HG02571 (cell line): ENCODE measurements around the gene ZRANB3.

Experiments
- ATAC-seq: cut with Tn5 transposase; IDR thresholded peaks from one replicate; pipeline ENCODE4 v1.9.1; 2021; ENCODE audit warnings: mild to moderate bottlenecking, moderate library complexity; ENCODE audit not compliant: unreplicated experiment

Gene ZRANB3

DNA sequence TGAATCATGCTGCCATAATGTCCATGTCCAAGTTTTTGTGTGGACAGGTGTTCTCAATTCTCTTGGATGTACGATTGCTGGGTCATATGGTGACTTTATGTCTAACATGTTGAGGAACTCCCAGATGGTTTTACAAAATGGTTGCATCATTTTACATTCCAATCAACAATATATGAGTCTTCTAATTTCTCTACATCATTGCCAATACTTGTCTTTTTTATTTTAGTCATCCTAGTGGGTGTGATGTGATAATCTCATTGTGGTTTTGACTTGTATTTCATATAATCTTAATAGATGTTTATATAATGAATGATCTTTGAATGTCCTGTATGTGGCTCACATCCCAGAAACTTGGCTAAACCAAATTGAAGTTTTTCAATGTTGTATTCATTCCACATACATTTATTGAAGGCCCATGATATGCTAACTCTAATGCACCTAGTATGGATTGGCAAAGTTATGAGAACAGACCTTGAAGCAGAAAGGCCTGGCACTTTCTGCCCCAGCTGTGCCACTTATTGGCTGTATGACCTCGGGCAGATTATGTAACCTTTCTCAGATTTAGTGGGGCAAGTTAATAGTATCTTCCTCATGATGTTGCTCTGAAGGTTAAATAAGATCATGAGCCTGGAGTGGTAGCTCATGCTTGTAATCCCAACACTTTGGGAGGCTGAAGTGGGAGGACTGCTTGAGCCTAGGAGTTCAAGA, 273.5 kb downstream of the ZRANB3 start:
- ATAC-seq = no peak

DNA sequence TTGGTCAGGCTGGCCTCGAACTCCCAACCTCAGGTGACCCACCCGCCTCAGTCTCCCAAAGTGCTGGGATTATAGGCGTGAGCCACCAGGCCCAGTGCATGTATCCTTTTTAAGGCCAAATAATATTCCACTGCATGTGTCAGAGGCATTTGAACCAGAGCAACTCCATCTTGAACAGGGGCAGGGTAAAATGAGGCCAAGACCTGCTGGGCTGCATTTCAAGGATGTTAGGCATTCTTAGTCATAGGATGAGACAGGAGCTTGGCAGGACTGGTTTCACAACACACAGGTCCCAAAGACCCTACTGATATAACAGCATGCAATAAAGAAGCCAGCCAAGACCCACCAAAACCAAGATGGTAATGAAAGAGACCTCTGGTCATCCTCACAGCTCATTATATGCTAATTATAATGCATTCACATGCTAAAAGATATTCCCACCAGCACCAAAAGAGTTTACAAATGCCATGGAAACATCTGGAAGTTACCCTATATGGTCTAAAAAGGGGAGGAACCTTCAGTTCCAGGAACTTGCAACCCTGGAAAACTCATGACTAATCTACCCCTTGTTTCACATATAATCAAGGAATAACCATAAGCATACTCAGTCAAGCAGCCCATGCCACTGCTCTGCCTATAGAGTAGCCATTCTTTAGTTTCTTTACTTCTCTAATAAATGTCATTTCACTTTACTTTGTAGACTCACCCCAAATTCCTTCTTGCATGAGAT, 274.3 kb downstream of the ZRANB3 start:
- ATAC-seq = no peak

DNA sequence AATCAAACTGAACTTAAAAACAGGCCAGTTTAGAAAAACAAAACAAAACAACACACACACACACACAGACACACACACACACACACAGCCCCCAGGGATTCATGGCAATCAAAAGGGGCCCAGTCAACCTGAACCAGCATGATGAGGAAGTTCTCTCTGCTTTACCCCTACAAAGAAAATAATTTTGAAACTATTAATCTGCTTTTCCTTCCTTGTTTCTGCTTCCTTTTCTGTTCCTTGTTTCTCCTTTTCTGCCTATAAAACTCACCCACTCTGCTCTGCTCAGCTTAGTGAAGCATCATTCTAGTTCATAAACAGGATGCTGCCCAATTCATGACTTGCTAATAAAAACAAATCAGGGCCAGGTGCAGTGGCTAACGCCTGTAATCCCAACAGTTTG, 275.8 kb downstream of the ZRANB3 start:
- no peak for ATAC-seq

DNA sequence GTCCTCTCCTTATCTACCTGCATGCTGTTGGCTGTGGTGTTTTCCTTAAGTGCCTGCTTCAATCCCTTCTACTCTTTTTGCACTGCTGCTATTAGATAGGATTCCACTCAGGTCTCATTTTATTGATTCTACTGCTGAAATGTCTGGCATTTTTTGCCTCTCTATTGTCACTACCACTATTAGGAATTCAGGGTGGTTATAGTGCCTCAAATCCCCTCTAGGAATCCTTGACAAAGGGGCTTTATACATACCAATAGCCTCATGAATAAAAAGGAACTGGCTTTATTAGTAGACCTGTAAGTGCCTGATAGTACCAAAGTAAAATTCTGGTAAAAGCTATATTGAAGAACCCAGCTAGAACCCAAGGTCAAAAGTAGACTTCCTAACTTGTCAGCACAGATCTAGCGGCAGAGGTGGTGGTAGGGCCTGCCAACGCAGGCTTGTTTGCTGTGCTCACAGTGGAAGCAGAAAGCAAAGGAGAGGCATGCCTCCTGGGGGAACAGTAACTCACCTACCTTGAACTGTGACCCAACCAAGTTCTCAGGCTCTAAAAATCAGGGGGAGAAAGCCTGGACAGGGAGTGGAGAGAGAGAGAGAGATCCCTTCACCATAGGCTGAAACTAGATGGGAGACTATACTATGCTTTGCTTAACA, 278.1 kb downstream of the ZRANB3 start:
- ATAC-seq = no peak

DNA sequence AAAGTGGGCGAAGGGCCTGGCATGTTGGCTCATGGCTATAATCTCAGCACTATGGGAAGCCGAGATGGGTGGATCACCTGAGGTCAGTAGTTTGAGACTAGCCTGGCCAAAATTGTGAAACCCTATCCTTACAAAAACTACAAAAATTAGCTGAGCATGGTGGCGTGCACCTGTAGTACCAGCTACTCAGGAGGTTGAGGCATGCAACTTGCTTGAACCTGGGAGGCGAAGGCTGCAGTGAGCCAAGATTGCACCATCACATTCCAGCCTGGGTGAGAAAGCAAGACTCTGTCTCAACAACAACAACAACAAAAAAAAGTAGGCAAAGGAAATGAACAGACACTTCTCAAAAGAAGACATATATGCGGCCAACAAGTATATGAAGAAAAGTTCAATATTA, 282.4 kb downstream of the ZRANB3 start:
- no peak for ATAC-seq

DNA sequence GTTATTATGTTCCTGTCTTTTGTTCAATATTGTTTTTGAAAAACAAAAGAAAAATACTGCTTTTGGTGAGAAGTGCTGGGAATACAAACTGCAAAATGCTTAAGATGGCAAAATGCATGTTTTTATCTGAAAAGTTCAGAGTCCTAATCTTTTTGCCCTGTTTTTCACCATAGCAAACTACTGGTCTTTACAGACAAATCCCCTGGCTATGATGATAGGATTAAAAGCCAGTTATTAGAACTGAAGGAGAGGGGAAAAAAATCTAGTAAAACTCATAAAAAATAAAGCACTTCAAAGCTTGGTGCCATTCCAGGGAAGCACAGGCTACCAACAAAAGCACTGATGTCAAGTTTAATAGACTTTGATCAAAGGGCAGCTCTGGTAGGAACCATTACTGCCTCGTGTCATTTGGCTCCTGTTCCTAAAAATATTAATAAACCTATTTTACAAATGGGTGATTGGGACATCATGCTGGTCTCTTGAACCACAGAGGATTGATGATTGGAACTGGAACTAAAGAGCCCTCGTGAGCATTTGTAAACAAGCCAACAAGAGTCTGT, 284.2 kb downstream of the ZRANB3 start:
- no peak for ATAC-seq

DNA sequence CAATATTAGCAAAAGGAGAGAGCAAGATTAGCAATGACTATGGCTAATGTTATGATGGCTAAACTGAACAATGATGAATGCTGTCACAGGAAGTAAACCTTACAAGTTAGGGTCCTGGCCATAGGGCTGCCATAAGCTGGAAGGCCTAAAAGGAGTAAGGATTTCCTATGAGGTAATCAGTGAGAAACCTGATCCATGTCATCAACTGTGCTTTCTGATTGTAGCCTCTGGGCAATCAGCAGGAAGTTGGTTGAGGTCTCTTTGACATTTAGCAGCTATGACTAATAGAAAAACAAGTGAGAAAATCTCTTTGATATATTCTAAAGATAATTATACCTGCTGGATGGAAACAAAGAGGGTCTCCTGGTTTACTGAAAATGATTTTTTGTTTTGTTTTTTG, 285.9 kb downstream of the ZRANB3 start:
- ATAC-seq = no peak

DNA sequence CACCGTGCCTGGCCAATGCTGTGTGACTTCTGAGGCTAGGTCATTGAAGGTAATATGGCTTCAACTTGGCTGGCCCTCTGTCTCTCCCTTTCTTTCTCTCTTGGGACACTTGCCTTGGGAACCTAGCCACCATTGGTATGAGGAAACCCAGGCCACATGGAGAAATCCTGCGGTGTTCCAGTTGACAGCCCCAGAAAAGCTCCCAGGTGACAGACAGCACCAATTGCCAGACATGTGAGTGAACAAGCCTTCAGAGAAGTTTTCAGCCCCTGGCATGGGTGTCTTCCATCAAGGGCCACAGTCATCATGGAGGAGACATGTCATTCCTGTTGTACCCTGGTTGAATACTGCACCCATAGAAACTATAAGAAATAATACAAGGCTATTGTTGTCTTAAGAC, 292.4 kb downstream of the ZRANB3 start:
- no peak for ATAC-seq

DNA sequence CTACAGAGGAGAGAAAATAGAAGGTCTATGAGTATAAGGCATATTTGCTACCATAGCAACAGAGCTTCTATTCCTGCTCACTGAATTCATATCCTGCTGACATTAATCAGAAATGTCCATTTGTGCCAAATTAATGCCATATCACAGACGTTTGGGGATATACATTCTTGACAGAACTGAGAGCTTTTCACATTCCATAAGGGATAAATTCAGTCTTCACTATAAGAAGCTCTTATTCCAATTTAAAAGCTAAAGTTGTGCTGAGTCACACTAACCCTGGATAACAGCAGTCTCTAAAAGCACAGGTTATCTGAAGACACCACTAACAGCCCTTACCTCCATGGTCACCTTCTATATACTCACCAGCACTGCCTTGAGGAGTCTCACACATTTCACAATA, 300.9 kb downstream of the ZRANB3 start:
- no peak for ATAC-seq

DNA sequence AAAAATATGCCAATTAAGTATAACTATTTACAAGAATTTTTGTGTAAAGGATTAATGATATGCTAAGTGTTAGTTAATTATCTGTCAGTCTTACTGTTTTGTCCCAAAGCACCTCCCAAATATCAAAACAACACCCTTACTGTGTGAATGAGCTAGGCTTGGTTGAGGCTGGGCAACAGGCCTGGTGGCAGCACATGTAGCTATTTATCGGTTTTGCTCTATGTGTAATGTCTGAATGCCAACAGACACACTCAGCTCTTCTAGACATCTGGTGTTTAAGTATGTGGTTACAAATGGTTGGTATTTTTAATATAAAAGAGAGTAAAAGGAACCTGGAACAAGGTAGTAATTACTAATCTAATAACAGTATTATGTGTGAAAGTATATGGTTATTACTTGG, 303.6 kb downstream of the ZRANB3 start:
- ATAC-seq = no peak

DNA sequence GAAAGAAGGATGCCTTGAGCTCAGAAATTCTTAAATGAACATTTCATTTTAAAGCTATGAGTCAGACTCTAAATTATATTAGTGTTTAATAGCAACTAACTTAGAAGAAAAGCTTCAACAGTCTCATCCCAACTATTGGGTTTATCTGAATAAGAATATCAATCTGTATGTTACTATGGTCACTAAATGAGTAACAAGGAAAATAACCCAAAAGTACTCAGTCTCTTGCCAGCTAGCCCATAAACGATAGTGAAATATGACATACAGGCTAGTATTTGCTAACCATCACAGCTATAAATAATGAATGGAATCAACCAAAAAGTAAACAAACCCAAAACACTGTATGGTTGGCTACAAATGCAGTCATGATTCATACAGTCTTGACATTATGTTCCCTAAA, 304.1 kb downstream of the ZRANB3 start:
- no peak for ATAC-seq

DNA sequence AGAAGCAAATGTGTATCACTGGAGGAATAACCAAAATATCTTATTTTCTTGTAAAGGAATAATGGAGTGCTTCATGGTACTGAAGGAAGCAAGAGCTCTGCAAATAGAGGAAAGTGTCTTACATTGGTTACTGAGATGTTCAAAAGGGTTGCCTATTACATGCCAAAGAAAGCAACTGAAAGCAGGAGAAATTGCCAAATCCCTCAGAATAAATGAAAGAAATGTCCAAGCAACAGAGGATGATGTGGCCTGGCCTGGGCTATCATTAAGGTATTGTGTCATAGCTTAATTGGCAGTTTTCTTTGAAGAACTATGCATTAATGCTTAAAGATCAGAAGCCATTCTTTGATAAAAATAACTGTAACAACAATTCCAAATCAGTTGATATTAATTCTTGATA, 305.2 kb downstream of the ZRANB3 start:
- no peak for ATAC-seq

DNA sequence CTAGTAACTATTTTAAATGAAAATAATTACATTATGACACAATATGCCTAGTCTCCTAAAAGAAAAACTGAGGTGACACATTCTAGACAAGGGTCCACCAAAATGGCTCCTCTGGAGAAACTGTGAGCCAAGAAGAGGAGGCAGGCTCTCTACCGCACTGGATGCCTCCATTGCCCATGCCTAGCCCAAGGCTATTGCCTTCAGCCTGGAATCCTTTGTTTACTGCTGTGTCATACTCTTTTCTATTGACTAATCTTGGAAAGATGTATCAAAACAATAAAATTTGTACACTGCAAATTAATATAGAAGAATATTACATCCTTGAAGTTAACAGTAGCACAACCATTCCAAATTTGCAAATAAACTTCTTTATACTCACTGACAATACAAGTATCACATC, 311.8 kb downstream of the ZRANB3 start:
- ATAC-seq = no peak

DNA sequence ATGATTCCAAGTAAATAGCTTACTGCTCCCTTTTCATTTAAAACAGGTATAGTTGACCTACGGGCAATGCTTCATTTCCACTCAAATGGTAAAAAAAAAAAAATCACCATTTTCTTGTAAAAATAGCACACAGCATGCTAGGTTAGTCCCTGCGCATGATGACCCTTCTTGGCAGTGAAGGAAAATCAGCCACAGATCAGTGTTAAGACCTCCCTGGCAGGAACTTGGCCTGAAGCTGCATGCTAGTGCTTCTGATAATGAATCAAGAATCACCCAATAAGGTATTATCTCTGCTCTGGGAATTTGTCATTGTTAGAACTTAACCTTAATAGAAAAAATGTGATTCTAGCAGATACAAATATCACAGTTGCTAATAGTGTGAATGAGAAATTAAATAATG, 312.6 kb downstream of the ZRANB3 start:
- ATAC-seq = no peak

DNA sequence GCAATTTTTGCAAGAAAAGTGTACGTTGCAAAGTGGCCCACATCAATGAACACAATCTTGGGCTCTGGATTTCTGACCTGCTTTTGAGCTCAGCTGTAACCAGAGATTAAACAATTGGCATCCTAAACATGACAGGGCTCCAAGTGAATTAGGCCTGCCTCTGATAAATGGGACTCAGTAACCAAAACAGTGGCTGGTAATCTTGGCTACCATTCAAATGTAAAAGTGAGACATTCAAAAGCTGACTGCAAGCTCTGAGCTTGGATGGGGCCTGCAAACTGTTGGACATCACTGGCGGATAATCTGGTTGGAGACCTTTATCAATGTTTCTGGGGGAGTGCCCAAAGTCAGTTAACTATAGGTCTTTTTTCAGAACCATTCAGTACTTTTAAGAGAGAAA, 318.3 kb downstream of the ZRANB3 start:
- ATAC-seq = no peak

DNA sequence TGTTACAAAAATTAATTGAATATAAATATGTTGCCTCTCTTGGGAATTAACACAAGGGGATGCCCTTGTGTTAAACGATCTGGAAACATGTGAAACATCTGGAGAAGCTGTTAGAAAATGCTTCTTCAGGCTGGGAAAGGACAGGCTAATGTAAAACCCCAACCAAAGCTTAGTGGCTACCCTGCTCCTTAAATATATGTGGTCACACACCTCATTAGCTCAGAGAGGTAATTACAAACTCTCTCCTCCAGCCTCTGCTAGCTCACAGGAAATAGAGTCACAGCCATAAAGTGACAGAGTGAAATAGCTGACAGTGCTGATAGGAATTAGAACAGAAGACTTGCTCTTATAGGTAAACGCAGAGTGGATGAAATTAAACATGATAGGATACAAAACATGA, 323.0 kb downstream of the ZRANB3 start:
- no peak for ATAC-seq

DNA sequence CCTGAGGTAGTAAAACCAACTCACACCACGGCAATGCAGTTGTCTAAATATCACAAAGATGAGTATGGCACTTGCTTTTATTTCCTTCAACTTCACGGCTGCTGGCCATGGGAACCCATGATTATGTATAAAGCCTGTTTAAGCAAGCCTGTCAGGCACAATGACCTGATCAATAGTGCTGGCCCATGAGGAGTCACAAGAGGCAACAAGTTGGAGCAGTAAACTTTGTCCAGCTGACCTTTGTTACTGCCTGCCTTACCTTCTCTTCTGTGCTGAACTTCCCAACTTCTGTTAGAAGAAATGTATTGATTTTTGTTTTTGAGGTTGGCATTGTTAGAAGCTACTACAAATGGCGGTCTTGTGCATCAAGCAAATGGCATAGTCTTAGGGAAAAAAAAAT, 327.1 kb downstream of the ZRANB3 start:
- no peak for ATAC-seq

DNA sequence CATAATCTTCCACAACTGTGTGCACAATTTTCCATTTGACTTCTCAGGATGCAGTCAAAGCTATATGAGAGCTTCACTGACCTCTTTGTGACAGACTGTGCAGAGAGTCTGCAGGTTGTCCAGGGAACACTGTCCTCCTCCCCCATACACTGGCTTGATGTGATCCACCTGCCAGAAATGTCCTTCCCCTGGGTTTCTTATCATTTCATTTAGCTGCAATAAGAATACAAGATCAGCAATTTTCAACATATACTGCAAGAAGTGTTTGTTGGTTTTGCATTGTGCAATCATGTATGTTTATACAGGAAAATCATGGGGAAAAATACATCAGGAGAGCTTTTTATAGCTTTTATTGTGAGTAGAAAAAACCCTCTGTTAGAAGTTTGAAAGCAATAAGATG, 328.3 kb downstream of the ZRANB3 start:
- no peak for ATAC-seq

DNA sequence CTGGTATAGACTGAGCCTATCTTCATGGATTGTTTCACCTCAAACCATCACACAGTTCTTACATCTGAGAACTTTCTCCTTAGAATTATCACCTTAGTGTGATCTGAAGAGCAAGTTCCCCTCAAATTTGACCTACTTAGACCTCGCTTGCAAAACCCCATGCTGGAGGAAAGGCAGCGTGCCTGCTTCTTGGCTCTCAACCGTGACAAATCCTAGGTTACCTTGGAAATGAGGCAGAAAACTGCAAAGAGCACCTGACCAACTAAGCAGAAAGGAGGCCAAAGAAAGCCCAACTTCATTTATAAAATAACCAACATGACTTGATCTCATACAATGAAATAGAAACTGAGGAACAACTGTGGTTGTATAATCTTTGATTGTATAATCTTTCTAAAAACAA, 332.5 kb downstream of the ZRANB3 start:
- no peak for ATAC-seq

DNA sequence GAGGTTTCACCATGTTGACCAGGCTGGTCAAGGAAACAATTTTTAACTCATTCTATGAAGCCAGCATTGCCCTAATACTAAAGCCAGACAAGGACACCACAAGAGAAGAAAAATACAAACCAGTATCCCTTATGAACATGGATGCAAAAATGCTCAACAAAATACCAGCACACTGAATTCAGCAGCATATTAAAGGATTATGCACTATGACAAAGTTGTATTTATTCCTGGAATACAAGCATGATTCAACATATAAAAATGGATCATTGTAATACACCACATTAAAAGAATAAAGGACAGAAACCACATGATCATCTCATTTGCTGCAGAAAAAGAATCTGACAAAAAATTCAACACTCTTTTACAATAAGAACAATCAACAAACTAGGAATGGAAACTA, 340.2 kb downstream of the ZRANB3 start:
- ATAC-seq = no peak

DNA sequence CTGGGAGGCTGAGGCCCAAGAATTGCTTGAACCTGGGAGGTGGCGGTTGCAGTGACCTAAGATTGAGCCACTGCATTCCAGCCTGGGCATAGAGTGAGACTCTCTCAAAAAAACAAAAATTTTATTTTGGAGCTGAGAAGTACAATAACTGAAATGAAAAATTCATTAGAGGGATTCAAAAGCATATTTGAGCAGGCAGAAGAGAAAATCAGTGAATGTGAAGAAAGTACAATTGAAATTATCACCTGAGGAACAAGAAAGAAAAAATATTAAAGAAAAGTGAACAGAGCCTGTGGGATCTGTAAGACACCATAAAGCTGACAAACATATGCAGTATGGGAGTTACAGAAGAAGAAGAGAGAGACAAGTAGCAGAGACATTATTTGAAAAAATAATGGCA, 341.9 kb downstream of the ZRANB3 start:
- no peak for ATAC-seq

DNA sequence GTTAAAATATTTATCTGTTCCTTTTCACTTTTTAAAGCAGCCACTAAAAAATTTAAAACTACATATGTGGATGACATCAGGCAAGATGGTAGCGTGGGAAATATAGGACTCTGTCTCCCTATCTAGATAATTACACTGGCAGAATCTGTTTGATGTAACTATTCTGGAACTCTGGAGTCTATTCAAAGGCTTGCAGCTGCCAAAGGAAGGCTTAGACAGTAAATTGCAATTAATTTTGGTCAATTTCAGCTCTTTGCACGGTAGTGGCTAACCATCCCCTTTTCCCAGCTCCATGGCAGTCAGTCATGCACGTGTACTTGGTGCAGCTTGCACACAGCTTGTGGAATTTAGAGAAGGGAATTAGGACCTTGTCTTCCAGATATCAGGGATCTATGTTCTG, 343.7 kb downstream of the ZRANB3 start:
- no peak for ATAC-seq
